HCT116 (cell line): ENCODE measurements around the gene ALG8.
"Not testable (repeated sequence)": the region's sequence is repeated elsewhere in the genome, so short reads cannot be mapped to it uniquely, and the experiment has no call there.

Experiments used
- CEBPB ChIP-seq: IDR thresholded peaks from 2 replicates; pipeline ENCODE4 v1.6.1; 2012; ENCODE audit warnings: low read depth
- EZH2 ChIP-seq: fragments of 200-600 bp; sonication (generic); IDR thresholded peaks from 2 replicates; pipeline ENCODE4 v1.6.1; 2017; ENCODE audit warnings: antibody characterized with exemption, mixed run types
- POLR2A ChIP-seq: IDR thresholded peaks from 2 replicates; pipeline ENCODE4 v1.7.0; 2011; ENCODE audit warnings: borderline replicate concordance; ENCODE audit not compliant: insufficient read depth, insufficient read length; ENCODE audit errors: extremely low read depth
- POLR2AphosphoS5 ChIP-seq: IDR thresholded peaks from 2 replicates; pipeline ENCODE4 v1.6.1; 2011; ENCODE audit warnings: mild to moderate bottlenecking, low read depth, low read length, moderate library complexity
- SRF ChIP-seq: IDR thresholded peaks from 2 replicates; pipeline ENCODE4 v1.6.1; 2012; ENCODE audit warnings: low read depth
- TF ChIP-seq, protein P1 (sequence below), 3 experiments: fragments of 200-600 bp in 1 of 3; sonication (generic) in 1 of 3; IDR thresholded peaks in 2 of 3; conservative IDR thresholded peaks in 1 of 3; 2 replicates each; pipeline ENCODE4 v1.5.1; 2012 to 2017; ENCODE audit warnings: low read depth in 2 of 3, low read length in 2 of 3, antibody characterized with exemption in 1 of 3, borderline replicate concordance in 1 of 3, control low read depth in 1 of 3, mild to moderate bottlenecking in 1 of 3, mixed read lengths in 1 of 3, mixed run types in 1 of 3, moderate library complexity in 1 of 3; ENCODE audit not compliant: insufficient read depth in 1 of 3
- TF ChIP-seq, protein P2 (sequence below): IDR thresholded peaks from 2 replicates; pipeline ENCODE4 v1.6.1; 2012; ENCODE audit warnings: low read depth

DNA sequence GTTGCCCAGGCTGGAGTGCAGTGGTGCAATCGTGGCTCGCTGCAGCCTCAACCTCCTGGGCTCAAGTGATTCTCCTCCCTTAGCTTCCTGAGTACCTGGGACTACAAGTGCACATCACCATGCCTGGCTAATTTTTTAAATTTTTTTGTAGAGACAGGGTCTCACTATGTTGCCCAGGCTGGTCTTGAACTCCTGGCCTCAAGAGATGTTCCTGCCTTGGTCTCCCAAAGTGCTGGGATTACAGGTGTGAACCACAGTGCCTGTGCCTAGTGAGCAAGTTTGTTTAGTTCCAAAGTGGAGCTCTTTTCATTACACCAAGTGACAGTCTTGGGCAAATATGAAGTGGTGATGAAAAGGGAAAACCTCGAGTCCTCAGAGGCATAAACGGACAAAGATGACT is 61.8 kb downstream of the ALG8 start:
- TF ChIP-seq EZH2, POLR2A, CEBPB, SRF, POLR2AphosphoS5: not testable (repeated sequence)
- TF ChIP-seq, protein P1, sequence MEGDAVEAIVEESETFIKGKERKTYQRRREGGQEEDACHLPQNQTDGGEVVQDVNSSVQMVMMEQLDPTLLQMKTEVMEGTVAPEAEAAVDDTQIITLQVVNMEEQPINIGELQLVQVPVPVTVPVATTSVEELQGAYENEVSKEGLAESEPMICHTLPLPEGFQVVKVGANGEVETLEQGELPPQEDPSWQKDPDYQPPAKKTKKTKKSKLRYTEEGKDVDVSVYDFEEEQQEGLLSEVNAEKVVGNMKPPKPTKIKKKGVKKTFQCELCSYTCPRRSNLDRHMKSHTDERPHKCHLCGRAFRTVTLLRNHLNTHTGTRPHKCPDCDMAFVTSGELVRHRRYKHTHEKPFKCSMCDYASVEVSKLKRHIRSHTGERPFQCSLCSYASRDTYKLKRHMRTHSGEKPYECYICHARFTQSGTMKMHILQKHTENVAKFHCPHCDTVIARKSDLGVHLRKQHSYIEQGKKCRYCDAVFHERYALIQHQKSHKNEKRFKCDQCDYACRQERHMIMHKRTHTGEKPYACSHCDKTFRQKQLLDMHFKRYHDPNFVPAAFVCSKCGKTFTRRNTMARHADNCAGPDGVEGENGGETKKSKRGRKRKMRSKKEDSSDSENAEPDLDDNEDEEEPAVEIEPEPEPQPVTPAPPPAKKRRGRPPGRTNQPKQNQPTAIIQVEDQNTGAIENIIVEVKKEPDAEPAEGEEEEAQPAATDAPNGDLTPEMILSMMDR (IDR thresholded peaks at IDR 0.05 in 2 of 3, conservative IDR thresholded peaks at IDR 0.05 in 1 of 3; ENCODE audit: borderline replicate concordance in 1 of 3, insufficient read depth in 1 of 3, low read depth in 2 of 3, low read length in 2 of 3) = not testable (repeated sequence)
- TF ChIP-seq, protein P2, sequence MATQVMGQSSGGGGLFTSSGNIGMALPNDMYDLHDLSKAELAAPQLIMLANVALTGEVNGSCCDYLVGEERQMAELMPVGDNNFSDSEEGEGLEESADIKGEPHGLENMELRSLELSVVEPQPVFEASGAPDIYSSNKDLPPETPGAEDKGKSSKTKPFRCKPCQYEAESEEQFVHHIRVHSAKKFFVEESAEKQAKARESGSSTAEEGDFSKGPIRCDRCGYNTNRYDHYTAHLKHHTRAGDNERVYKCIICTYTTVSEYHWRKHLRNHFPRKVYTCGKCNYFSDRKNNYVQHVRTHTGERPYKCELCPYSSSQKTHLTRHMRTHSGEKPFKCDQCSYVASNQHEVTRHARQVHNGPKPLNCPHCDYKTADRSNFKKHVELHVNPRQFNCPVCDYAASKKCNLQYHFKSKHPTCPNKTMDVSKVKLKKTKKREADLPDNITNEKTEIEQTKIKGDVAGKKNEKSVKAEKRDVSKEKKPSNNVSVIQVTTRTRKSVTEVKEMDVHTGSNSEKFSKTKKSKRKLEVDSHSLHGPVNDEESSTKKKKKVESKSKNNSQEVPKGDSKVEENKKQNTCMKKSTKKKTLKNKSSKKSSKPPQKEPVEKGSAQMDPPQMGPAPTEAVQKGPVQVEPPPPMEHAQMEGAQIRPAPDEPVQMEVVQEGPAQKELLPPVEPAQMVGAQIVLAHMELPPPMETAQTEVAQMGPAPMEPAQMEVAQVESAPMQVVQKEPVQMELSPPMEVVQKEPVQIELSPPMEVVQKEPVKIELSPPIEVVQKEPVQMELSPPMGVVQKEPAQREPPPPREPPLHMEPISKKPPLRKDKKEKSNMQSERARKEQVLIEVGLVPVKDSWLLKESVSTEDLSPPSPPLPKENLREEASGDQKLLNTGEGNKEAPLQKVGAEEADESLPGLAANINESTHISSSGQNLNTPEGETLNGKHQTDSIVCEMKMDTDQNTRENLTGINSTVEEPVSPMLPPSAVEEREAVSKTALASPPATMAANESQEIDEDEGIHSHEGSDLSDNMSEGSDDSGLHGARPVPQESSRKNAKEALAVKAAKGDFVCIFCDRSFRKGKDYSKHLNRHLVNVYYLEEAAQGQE = not testable (repeated sequence)
